IPS DF 4.7 (cell line): ENCODE data around the gene AMPD2.

Experiments used
- DNase-seq: peaks from one replicate; pipeline ENCODE4 v3.0.0-alpha.2; 2013; ENCODE audit warnings: low spot score; ENCODE audit errors: extremely low read depth

AMPD2 gene

GRCh38 chr1:109619576-109620400, at the start of gene AMPD2, which contains the start of gene GNAT2:
TSS of gene AMPD2 (plus strand) at chr1:109619837. CDS start at chr1:109621176, 1,339 bp downstream.
TSS of gene GNAT2 (minus strand) at chr1:109619616. CDS start at chr1:109612870, 6,746 bp downstream.
- DNase-seq: no peak

- DNase-seq: no peak
These were observed 49.2 kb upstream of the AMPD2 start for GRCh38 chr1:109570414-109570813.

- DNase-seq: no peak
These were observed 45.9 kb upstream of the AMPD2 start for GRCh38 chr1:109573785-109574184.

- no peak for DNase-seq
These were observed 40.6 kb upstream of the AMPD2 start for GRCh38 chr1:109578947-109579443.

- DNase-seq: no peak
These were observed 40.1 kb upstream of the AMPD2 start for GRCh38 chr1:109579491-109579890.

- DNase-seq: no peak
These were observed 37.6 kb upstream of the AMPD2 start for GRCh38 chr1:109582021-109582420.

- no peak for DNase-seq
These were observed 34.9 kb upstream of the AMPD2 start for GRCh38 chr1:109584766-109585165.

- DNase-seq: no peak
These were observed 33.6 kb upstream of the AMPD2 start for GRCh38 chr1:109586055-109586454.

GRCh38 chr1:109589177-109589576, 30.5 kb upstream of the AMPD2 start:
- DNase-seq: no peak

GRCh38 chr1:109589679-109590078, 30.0 kb upstream of the AMPD2 start:
- no peak for DNase-seq

GRCh38 chr1:109592916-109593315, 26.7 kb upstream of the AMPD2 start:
- DNase-seq: no peak

- DNase-seq: no peak
These were observed 24.1 kb upstream of the AMPD2 start for GRCh38 chr1:109595531-109595930.

- DNase-seq: no peak
These were observed 21.5 kb upstream of the AMPD2 start for GRCh38 chr1:109598156-109598555.

GRCh38 chr1:109598655-109599054, 21.0 kb upstream of the AMPD2 start:
- no peak for DNase-seq

- no peak for DNase-seq
These were observed 16.4 kb upstream of the AMPD2 start for GRCh38 chr1:109603229-109603628.

- no peak for DNase-seq
These were observed 14.3 kb upstream of the AMPD2 start for GRCh38 chr1:109605381-109605780.

GRCh38 chr1:109609881-109610280, 9.8 kb upstream of the AMPD2 start:
- no peak for DNase-seq

GRCh38 chr1:109610609-109611307, 8.9 kb upstream of the AMPD2 start:
- DNase-seq: no peak

- DNase-seq: no peak
These were observed 8.2 kb upstream of the AMPD2 start for GRCh38 chr1:109611308-109611990.

GRCh38 chr1:109613361-109614147, 6.1 kb upstream of the AMPD2 start:
- no peak for DNase-seq

GRCh38 chr1:109615879-109616278, 3.8 kb upstream of the AMPD2 start:
- DNase-seq: no peak
